Measurements from ENCODE around the gene ESPNL.
A peak's percentile ranks its signal among the peaks of the same experiment; 100 is the strongest.

Gene ESPNL

DNA sequence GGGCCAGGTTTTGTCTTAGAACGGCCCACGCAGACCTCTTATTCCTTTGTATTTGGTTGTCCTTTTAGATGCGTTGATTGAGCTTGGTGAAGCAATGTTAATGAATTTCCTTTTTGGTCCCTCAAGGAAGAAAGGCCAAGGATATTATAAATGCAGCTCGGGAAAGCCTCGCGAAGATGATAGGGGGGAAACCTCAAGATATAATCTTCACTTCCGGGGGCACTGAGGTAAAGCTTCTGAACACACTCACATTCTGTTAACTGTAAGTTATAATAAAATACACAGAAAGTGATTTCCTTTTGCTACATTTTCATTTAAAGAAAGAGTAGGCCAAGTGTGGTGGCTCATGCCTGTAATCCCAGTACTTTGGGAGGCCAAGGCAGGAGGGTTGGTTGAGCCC is 32.2 kb upstream of the ESPNL start:
- Histone ChIP-seq H3K9me2 (replicated peaks; ENCODE audit: low read depth, low read length) (no peaks in the 10 kb centered on the region), H3K4me3 (ENCODE audit: low read length, poor library complexity, severe bottlenecking) (peak overlapping the region; percentile 55), H3K79me2 (ENCODE audit: insufficient read depth, low read length) (peaks cover 10% of the 10 kb centered on the region), H3K9ac (ENCODE audit: low read depth, low read length, poor library complexity, severe bottlenecking) (peak overlapping the region; percentile 36), H3K36me3 (ENCODE audit: insufficient read depth, low read length) (peaks cover 23% of the 10 kb centered on the region; the same call in 1 of the 2 replicates), H3K9me3 (ENCODE audit: insufficient read depth, low read depth, low read length) (peaks cover 2% of the 10 kb centered on the region; the same call in 1 of the 2 replicates), H2AFZ (ENCODE audit: low read length) (no peak overlapping the region), H4K20me1 (ENCODE audit: insufficient read depth, low read length, poor library complexity, severe bottlenecking) (peaks cover 4% of the 10 kb centered on the region), H3K4me1 (ENCODE audit: insufficient read depth, low read length, poor library complexity, severe bottlenecking) (peaks cover 44% of the 10 kb centered on the region), H3F3A (ENCODE audit: low read depth) (peaks cover 18% of the 10 kb centered on the region), H3K27me3 (ENCODE audit: insufficient read depth, low read length, poor library complexity, severe bottlenecking) (no peaks in the 10 kb centered on the region), H3K4me2 (ENCODE audit: low read depth, low read length, poor library complexity, severe bottlenecking) (peak overlapping the region; percentile 63)
- TF ChIP-seq, protein P1, sequence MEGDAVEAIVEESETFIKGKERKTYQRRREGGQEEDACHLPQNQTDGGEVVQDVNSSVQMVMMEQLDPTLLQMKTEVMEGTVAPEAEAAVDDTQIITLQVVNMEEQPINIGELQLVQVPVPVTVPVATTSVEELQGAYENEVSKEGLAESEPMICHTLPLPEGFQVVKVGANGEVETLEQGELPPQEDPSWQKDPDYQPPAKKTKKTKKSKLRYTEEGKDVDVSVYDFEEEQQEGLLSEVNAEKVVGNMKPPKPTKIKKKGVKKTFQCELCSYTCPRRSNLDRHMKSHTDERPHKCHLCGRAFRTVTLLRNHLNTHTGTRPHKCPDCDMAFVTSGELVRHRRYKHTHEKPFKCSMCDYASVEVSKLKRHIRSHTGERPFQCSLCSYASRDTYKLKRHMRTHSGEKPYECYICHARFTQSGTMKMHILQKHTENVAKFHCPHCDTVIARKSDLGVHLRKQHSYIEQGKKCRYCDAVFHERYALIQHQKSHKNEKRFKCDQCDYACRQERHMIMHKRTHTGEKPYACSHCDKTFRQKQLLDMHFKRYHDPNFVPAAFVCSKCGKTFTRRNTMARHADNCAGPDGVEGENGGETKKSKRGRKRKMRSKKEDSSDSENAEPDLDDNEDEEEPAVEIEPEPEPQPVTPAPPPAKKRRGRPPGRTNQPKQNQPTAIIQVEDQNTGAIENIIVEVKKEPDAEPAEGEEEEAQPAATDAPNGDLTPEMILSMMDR (conservative IDR thresholded peaks at IDR 0.05; ENCODE audit: low read length): no peak
- TF ChIP-seq EZH2phosphoT487 (IDR thresholded peaks at IDR 0.05; ENCODE audit: borderline replicate concordance): no peak

DNA sequence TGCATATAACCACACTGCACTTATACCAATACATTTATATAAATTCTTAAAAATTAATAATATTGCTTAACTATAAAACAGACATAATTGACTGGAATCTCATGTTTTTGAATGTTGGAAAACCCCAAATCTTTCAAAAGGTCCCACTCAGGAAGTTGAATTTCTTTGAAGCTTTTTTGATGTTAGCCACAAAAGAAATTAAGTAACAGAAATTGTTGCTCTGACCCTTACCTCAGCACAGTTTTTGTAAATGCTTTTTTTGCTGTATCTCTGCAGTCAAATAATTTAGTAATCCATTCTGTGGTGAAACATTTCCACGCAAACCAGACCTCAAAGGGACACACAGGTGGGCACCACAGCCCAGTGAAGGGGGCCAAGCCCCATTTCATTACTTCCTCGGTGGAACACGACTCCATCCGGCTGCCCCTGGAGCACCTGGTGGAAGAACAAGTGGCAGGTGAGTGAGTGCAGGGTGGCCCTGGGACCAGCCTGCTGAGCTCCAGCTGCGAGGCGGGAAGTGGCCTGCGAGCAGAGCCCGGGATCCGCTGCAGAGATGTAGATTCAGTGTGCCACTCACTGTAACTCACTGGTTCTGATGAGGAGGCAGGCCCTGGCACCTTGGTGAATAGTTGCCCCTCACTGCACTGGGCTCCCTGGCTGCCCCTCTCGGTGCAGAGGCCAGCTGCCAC is 31.0 kb upstream of the ESPNL start:
- Histone ChIP-seq H3K9ac (ENCODE audit: low read depth, low read length, poor library complexity, severe bottlenecking) (peak overlapping the region; percentile 37), H3K4me3 (ENCODE audit: low read length, poor library complexity, severe bottlenecking) (peak overlapping the region; percentile 55), H3K79me2 (ENCODE audit: insufficient read depth, low read length) (0 out of 2 replicates have a peak, but pooled peaks cover 1% of the 10 kb centered on the region), H4K20me1 (ENCODE audit: insufficient read depth, low read length, poor library complexity, severe bottlenecking) (peaks cover 4% of the 10 kb centered on the region), H3K4me1 (ENCODE audit: insufficient read depth, low read length, poor library complexity, severe bottlenecking) (peaks cover 34% of the 10 kb centered on the region), H3K4me2 (ENCODE audit: low read depth, low read length, poor library complexity, severe bottlenecking) (peak overlapping the region; percentile 63), H3K9me2 (replicated peaks; ENCODE audit: low read depth, low read length) (no peaks in the 10 kb centered on the region), H3K27me3 (ENCODE audit: insufficient read depth, low read length, poor library complexity, severe bottlenecking) (no peaks in the 10 kb centered on the region), H3K9me3 (ENCODE audit: insufficient read depth, low read depth, low read length) (peaks cover 9% of the 10 kb centered on the region; the same call in 1 of the 2 replicates), H3F3A (ENCODE audit: low read depth) (peaks cover 18% of the 10 kb centered on the region), H2AFZ (ENCODE audit: low read length) (no peak overlapping the region), H3K36me3 (ENCODE audit: insufficient read depth, low read length) (peaks cover 29% of the 10 kb centered on the region; the same call in 1 of the 2 replicates)
- TF ChIP-seq, protein P1 (conservative IDR thresholded peaks at IDR 0.05; ENCODE audit: low read length): no peak
- TF ChIP-seq EZH2phosphoT487 (IDR thresholded peaks at IDR 0.05; ENCODE audit: borderline replicate concordance): no peak

DNA sequence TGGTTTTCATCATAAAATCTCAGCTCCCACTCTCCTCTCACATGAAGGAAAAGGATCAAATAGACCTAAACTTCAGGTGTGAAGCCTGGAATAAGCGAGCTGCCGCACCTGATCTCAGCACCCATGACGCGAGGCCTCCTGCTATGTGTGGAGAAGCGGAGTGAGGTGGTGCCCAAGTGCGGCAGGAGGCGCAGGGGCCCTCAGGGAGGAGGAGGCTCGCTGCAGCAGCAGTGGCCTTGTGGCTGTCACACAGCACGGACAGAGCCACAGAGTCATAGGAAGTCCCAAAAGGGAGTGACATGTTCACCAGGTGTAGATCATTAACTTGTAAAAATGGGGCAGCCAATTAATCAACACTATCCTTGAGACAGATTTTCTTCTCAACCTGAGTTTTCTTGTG is 30.3 kb upstream of the ESPNL start:
- no peaks in the 10 kb centered on the region for H3K27me3 ChIP-seq (ENCODE audit: insufficient read depth, low read length, poor library complexity, severe bottlenecking)
- no peaks in the 10 kb centered on the region for H3K9me2 ChIP-seq (replicated peaks; ENCODE audit: low read depth, low read length)
- H3K4me3 ChIP-seq (ENCODE audit: low read length, poor library complexity, severe bottlenecking): peak overlapping the region; percentile 55
- H3F3A ChIP-seq (ENCODE audit: low read depth): peaks cover 18% of the 10 kb centered on the region
- TF ChIP-seq, protein P1 (conservative IDR thresholded peaks at IDR 0.05; ENCODE audit: low read length): no peak
- no peak for TF ChIP-seq EZH2phosphoT487 (IDR thresholded peaks at IDR 0.05; ENCODE audit: borderline replicate concordance)
- H3K79me2 ChIP-seq (ENCODE audit: insufficient read depth, low read length): no peaks in the 10 kb centered on the region
- peaks cover 31% of the 10 kb centered on the region; the same call in 1 of the 2 replicates for H3K36me3 ChIP-seq (ENCODE audit: insufficient read depth, low read length)
- H2AFZ ChIP-seq (ENCODE audit: low read length): no peak overlapping the region
- peaks cover 4% of the 10 kb centered on the region for H4K20me1 ChIP-seq (ENCODE audit: insufficient read depth, low read length, poor library complexity, severe bottlenecking)
- H3K4me2 ChIP-seq (ENCODE audit: low read depth, low read length, poor library complexity, severe bottlenecking): peak overlapping the region; percentile 63
- H3K9ac ChIP-seq (ENCODE audit: low read depth, low read length, poor library complexity, severe bottlenecking): no peak overlapping the region
- H3K9me3 ChIP-seq (ENCODE audit: insufficient read depth, low read depth, low read length): peaks cover 9% of the 10 kb centered on the region; the same call in 1 of the 2 replicates
- H3K4me1 ChIP-seq (ENCODE audit: insufficient read depth, low read length, poor library complexity, severe bottlenecking): peaks cover 36% of the 10 kb centered on the region
